ENCODE results near the gene TTLL9.
A peak's percentile ranks its signal among the peaks of the same experiment; 100 is the strongest.
"Not testable (repeated sequence)": the region's sequence is repeated elsewhere in the genome, so short reads cannot be mapped to it uniquely, and the experiment has no call there.

Gene TTLL9, protein sequence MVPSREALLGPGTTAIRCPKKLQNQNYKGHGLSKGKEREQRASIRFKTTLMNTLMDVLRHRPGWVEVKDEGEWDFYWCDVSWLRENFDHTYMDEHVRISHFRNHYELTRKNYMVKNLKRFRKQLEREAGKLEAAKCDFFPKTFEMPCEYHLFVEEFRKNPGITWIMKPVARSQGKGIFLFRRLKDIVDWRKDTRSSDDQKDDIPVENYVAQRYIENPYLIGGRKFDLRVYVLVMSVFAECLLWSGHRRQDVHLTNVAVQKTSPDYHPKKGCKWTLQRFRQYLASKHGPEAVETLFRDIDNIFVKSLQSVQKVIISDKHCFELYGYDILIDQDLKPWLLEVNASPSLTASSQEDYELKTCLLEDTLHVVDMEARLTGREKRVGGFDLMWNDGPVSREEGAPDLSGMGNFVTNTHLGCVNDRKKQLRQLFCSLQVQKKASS

DNA sequence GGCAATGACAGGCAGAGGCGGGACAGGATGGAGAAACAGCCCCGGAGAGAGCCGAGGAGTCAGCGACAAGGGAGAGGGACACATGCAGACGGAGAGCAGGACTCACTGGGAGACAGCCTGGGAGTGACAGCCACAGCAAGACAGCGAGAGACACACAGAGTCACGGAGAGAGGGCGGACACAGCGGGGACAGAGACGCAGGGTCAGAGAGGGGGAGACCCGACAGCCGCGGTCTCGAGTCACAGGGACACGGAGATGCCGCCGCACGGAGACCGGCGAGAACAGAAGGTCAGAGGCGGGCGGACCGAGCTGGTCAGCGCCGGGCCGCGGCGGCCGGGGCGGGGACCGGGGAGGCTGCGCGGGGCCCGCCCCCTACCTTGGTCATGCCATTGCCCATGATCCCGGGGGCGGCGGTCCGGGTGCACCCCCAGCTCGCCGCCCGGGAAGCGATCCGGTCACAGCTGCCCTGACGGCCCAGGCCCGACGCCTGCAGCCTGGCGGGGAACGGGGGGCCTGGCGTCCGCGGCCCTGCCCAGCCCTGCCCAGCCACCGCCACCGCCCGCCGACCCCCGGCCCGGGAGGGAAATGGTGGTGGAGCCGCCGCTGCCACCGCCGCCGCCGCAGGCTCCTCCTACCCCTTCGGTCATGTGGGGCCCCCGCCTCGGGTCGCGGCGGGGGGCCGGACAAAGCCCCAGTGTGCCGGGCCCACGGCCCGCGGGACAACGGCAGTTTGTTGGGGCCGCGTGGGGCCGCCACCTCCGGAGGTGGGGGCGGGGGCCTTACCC, at the start of gene TTLL9, which contains the start of gene DUSP15:
Gene TTLL9, plus strand, starts transcription at position 693 of the 784 bp plus-strand sequence. CDS start 493 bp downstream, outside the sequence.
Gene DUSP15, minus strand, starts transcription at position 586 of the 784 bp plus-strand sequence. Its CDS starts 190 bp downstream, at position 396.
- DNase-seq (ENCODE audit: low read depth) = no peak

DNA sequence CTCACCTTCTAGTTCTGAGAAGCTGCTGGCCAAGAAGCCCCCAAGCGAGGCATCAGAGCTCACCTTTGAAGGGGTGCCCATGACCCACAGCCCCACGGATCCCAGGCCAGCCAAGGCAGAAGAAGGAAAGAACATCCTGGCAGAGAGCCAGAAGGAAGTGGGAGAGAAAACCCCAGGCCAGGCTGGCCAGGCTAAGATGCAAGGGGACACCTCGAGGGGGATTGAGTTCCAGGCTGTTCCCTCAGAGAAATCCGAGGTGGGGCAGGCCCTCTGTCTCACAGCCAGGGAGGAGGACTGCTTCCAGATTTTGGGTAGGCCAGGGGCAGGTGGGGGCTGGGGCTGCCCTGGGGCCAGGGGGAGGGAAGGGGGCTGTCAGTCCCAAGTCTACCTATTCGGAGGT, 49.0 kb upstream of the TTLL9 start:
- DNase-seq (ENCODE audit: low read depth) = no peak

DNA sequence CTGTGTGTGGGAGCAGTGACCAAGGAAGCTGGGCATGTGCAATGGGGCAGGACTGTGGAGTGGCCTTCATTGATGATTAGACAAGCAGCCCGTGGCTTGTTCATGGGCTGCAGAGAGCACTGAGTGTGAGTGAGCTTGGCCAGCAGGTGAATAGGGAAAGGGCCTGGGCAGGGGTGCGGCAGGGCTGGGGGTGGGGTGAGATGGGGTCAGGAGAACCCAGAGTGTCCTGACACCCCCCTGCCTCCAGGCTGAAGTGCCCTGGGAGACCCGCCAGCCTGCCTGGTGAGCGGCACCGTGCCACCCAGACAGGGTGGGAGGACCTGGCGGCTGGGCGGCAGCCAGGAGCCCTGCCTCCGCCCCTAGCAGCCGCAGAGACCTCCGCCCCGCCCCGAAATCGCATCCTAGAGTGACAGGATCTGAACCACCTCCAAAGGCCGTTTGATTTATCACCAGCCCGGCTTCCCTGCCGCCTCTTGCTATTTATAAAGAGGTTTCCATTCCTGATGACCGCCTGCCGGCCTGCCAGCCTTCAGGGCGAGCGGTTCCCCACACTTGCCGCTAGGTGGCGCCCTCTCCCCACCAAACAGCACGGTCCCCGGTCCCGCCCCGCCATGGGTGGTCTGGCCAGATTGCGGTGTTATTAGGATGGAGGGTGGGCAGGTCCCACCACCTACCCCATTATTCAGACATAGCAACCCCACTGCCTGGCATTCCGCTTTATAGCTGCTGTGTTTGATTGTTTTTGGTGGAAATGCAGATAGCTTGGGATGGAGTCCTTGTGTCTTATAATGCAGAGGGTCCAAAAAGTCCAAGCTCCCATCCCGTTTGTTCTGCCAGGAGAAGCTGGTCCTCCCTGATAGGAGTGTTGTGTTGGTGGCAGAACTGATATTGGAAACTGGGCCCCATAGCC, 47.8 kb upstream of the TTLL9 start:
- DNase-seq (ENCODE audit: low read depth) = peak; percentile 32

DNA sequence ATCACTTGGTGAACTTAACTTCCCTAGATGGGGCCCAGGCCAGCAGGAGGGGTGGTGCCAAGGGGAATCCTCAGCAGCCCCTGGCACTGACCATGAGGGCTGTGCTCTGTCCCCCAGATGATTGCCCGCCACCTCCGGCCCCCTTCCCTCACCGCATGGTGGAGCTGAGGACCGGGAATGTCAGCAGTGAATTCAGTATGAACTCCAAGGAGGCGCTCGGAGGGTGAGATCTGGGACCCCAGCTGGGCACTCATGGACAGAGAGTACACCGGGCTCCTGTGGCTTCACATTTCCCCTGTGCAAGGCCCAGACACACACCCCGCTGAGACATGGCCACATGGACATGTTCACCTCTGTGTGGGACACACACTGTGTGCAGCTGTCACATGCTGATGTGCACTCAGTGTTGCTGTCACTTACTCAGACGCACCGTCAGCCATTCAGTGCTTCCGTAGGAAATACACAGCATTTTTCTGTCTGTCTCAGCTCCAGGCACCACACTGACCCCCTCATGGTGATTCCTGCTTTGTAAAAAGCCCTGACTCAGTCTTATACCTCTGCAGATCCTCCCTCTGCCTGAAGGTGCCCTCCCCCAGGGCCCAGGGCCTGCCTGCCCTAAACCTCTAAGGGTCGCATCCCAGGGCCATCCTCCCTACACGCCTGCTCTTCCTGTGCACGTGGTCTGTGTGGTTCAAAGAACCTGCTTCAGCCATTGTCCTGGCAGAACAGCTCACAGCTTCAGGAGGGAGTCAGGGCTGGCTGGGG, 46.9 kb upstream of the TTLL9 start:
- no peak for DNase-seq (ENCODE audit: low read depth)

DNA sequence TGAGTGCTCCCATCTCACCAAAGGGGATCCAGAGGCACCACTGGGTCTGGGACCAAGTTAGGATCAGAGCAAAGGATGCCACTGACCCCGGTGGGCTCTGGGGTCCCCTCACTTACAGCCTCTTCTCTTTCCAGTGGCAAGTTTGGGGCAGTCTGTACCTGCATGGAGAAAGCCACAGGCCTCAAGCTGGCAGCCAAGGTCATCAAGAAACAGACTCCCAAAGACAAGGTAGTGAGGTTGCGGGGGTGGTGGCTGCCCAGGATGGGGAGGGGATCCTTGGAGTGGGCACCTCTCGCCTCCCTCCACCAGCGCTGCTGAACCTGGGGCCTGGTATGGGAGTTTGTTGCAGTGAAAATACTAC, 46.3 kb upstream of the TTLL9 start:
- DNase-seq (ENCODE audit: low read depth) = no peak

DNA sequence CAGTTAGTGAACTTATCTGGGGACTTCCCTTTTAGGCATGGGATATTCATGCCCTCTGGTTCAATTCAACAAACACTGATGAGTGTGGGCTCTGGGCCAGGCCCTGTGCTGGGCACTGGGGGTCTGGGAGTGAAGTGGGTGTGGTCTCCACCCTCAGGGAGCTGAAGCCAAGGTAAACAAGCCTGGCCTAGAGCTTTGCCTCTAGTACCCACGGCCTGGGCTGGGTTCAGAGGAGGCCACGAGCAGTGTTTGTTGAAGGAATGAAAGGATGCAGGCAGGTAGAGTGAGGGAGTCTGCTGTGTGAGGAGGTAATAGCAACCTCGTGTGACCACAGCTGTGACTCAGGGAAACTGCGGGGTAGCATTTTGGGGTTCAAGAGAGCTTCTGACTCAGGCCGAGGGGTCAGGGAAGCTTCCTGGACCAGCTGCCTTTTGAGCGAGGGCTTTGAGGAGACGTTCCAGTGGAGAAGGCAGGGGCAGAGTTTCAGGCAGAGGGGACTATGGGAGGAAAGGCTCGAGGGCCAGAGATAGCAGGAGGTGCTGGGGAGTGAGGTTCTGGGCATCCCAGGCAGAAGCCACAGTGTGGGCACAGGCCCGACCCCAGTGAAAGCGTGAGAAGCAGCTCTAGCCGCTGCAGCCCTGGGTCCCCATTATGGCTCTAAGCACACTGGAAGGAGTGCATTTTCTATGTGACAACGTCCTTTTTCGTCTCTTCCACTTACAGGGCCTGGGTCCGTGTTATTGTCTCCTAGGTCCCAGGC, 45.7 kb upstream of the TTLL9 start:
- DNase-seq (ENCODE audit: low read depth) = no peak

DNA sequence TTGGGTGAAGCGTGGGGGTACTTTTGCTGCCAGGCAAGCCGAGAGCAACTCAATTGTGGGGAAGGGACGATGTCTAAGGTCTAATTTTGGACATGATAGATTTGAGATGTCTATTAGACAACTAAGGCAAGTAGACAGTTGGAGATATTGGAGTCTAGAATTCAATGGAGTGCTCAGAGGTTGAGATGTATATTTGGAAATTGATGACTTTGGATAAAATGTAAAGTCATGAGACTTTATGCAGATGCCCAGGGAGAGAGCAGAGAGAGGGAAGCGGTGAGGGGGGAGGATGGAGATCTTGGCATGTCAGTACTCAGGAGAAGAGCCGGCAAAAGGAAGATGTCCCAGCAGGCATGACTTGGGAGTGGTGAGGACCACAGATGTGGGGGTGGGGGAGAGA, 44.4 kb upstream of the TTLL9 start:
- no peak for DNase-seq (ENCODE audit: low read depth)

DNA sequence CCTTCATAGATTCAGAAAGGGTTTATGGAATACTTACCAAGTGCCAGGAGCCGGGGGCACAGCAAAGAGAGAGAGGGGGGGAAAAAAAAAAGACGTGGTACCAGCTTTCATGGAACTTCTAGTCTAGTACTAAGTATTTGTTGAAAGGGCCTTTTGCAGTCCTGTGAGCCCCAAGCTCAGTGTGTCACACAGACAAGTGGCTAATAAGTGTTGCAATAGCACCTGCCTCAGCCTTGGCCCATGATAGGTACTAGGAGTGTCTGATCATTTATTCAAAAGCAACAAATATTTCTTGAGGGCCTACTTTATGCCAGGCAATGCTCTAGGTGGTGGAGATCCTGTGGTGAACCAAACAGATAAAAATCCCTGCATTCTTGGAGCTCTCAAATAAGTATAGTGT, 43.4 kb upstream of the TTLL9 start:
- no peak for DNase-seq (ENCODE audit: low read depth)

DNA sequence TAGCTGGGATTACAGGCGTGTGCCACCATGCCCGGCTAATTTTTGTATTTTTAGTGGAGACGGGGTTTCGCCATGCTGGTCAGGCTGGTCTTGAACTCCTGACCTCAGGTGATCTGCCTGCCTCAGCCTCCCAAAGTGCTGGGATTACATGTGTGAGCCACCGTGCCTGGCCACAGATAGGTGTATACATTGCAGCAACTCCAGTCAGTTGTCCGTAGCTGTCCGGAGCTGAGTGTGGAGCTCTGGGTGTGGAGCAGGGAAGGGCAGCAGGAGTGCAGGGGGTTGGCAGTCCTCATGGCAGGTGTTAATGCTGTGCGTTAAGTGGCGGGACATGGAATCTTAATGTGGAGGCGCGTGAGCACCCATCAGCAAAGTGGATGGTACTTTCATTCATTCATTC, 42.4 kb upstream of the TTLL9 start:
- not testable (repeated sequence) for DNase-seq (ENCODE audit: low read depth)

DNA sequence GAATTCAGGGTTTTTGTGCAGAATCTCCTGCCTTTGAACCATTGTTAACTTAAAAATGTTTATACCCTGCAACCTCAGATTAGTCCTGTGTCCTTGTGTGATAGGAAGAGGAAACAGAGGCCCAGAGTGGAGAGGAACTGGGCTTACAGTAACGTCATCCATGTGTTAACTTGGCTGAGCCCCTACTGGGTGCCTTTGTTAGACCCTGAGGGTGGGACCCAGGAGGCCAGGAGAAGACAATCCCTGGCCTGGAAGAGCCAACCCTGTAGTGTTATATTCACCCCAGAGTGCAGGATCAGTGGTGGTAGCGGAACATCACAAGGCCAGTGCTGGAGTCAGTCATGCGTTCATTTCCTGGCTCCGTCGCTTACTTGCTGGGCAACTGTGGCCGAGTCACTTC, 40.7 kb upstream of the TTLL9 start:
- no peak for DNase-seq (ENCODE audit: low read depth)

DNA sequence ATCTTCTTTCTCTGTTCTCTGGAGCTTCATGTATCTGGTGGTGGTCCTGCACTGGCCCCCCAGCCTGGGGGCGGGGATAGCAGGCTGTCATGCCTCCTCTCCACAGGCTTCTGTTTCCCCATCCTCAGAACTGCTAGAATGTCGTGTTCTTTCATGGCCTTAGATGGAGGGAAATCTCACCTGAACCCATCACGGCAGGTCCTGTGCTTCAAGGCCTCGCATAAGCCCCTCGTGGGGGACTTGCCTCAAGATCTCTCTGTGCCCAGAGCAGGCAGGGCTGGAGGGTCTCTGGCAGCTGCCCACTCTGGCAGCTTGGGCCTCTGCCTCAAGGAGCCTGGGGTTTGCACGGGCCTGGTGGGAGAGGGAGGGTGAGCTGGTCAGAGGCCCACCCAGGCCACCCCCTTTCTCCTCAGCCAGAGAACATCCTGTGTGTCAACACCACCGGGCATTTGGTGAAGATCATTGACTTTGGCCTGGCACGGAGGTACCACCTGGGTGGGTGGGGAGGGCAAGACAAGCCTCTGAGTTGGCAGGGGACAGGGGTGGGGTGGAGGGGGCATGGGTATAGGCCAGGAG, 39.9 kb upstream of the TTLL9 start:
- no peak for DNase-seq (ENCODE audit: low read depth)

DNA sequence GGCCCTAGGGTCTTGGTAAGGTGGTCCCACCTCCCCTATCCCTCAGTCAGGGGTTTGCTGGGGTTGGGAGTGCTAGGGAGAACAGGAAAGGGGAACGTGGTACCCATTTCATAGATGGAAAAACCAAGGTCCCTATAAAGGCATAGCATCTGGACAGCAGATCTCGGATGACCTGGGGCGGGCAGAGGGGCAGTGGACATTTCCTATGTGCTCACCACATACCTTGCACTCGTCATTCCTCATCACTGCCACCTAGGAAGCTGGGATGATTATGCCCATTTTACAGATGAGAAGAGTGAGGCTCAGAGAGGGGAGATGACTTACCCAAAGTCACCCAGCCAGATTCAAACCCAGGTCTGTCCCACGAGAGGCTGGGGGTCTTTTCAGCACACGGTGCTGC, 39.2 kb upstream of the TTLL9 start:
- no peak for DNase-seq (ENCODE audit: low read depth)

DNA sequence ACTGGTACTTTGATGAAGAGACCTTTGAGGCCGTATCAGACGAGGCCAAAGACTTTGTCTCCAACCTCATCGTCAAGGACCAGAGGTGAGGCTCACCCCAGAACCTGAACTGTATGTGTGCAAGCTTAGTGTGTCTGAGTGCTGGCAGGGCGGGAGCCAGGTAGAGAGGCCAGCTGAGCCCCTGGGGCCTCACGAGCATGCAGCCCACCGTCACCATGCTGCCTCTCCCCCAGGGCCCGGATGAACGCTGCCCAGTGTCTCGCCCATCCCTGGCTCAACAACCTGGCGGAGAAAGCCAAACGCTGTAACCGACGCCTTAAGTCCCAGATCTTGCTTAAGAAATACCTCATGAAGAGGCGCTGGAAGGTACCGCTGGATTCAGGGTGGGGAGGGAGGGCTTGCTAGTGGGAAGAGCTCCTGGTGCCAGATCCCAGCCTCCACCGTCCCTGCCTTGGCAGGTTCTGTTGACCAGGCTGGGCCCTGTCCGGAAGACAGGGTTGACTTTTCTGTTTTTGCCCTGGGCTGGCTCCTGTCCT, 38.6 kb upstream of the TTLL9 start:
- DNase-seq (ENCODE audit: low read depth) = no peak

DNA sequence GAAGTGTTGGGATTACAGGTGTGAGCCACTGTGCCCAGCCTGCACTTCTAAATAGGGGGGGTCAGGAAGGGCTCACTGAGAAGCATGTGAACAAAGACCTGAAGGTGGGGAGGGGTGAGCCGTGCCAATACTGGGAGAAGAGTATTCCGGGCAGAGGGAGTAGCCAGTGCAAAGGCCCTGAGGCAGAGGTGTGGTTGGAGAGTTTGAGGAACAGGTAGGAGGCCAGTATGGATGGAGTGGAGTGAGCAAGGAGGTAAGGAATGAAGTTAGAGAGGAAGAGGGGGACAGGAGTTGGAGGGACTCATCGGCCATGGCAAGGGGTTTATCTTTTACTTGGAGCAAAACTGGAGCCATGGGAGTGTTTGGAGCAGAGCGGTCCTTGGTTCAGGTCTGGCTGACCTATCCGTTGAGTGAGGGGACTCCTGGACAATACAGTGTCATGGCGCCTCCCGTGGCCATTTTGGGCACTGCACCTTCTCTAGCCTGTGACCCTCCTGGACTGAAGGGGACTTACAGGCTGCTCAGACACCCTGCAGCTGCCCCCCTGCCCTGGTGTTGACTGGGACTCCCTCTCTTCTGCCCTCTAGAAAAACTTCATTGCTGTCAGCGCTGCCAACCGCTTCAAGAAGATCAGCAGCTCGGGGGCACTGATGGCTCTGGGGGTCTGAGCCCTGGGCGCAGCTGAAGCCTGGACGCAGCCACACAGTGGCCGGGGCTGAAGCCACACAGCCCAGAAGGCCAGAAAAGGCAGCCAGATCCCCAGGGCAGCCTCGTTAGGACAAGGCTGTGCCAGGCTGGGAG, 37.1 kb upstream of the TTLL9 start:
- DNase-seq (ENCODE audit: low read depth) = no peak

DNA sequence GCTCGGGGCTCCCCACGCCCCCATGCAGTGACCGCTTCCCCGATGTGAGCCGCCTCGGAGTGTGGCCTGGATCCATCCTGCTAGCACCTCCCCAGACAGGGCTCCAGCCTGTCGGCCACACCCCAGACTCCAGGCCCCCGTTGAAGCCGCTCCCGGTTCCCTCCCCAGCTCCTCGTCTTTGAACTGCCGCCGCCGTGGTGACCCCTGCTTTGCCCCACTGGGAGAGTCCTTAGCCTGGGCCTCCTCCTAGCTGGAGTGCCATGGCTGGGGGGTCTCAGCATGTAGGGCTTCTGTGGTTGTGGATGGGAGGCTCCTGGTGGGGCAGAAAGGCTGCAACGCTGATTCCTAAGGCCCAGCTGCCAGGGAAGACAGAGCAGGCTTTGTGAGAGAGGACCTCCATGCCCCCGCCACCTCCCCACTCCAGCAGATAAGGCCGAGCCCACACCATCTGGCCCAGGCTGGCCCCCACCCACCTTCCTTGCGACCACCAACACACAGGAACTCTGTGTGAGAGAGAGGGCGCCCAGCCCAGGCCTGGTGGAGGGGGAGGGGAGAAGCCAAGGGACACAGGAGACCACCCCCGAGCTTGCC, 36.4 kb upstream of the TTLL9 start:
- no peak for DNase-seq (ENCODE audit: low read depth)

DNA sequence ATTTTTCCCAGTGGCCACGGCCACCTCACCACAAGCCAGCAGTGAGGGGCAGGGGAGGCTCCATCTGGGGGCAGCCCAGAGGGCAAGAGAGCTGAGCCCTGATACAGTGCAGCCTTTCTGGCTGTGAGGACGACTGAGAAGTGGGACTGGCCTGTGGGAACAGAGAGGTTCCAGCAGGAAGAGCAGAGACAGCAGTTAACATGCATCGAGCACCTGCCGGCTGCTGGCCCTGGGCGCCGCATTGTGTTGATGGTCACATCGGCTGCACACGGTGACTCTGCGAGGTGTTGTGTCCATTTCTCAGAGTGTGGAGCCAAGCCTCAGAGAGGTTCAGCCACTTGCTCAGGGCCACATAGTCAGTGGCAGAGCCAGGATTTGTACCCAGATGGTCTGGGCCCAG, 34.9 kb upstream of the TTLL9 start:
- no peak for DNase-seq (ENCODE audit: low read depth)

DNA sequence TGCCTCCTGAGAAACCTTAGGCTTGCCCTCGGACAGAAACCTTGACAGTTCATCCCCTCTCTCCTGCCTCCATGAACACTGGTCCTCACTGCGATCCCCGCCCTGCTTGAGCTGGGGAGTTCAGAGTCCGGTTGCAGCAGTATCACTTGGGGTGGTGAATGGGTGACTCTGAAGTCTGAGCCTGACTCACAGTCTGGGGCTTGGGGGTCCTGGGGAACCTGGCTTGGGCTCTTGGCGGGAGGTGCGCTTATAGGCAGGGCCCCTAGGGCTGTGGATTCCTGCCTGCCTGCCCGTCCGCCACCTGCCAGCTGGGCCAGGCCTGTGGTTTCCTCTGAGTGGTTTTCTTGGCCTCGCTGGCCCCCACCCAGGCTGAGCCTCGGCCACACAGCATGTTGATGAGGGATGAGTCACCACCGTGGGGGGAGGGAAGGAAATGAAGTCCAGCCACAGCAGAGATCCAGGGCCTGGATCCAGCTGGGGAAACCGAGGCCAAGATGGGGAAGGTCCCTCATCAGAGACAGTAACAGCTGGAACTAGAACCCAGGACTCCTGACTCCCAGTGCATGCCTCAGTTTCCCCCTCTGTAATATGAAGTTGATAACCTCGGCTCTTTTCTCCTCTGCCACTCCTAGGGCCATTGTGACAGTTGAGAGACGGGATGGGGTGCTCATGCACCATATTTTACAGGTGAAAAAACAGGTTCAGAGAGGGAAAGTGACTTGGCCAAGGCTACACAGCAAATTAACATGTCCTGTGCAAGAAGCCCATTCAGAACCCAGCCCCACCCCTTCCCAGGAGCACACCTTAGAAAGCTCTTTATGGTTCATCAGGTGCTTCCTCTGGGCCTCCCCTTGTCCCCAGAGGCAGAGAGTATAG, 34.2 kb upstream of the TTLL9 start:
- peak; percentile 78 for DNase-seq (ENCODE audit: low read depth)
